IMR-90 (cell line): ENCODE data around the gene BCL2L11. TPM values are rescaled to one million over a fixed set of nuclear protein-coding genes. Genes with fewer than 3 reads are reported as not detected.

Source experiments
- ATAC-seq: fragments of 200-7000 bp; cut with Tn5 transposase; 2 replicates; pipeline ENCODE4 v1.9.1; 2020; ENCODE audit warnings: low read depth, mild to moderate bottlenecking, moderate library complexity
- BruUV-seq: library from RNA; stranded (reverse); fragments of 400-500 nt; replicated peaks from 2 replicates; lab custom pipeline; 2021; lab: Mats Ljungman, UMichigan
- CTCF ChIA-PET: fragments of 300-600 bp; formaldehyde crosslinking; extraction: SDS; loops from one replicate; lab custom pipeline; 2021; ENCODE audit warnings: antibody characterized with exemption; lab: Yijun Ruan, JAX
- POLR2A ChIA-PET: fragments of 300-600 bp; sonication (Branson Sonifier 250); formaldehyde crosslinking; loops from one replicate; lab custom pipeline; 2022; ENCODE audit warnings: antibody characterized with exemption; ENCODE audit not compliant: unreplicated experiment; lab: Charles Lee
- DNase-seq: peaks from one replicate; pipeline ENCODE4 v3.0.0; 2013
- H2AFZ ChIP-seq: replicated peaks from 2 replicates; pipeline ENCODE3; 2013; ENCODE audit warnings: low read length, mild to moderate bottlenecking; ENCODE audit not compliant: poor library complexity
- H2AK5ac ChIP-seq: 2 replicates; pipeline ENCODE4 v1.6.1; 2013; ENCODE audit warnings: low read depth, low read length, inconsistent platforms
- H2AK9ac ChIP-seq: replicated peaks from 2 replicates; pipeline ENCODE3; 2013; ENCODE audit warnings: mild to moderate bottlenecking, low read depth, low read length, moderate library complexity; ENCODE audit not compliant: poor library complexity
- H2BK120ac ChIP-seq: 2 replicates; pipeline ENCODE4 v1.6.1; 2013; ENCODE audit warnings: low read depth, low read length, inconsistent platforms
- H2BK15ac ChIP-seq: 3 replicates; pipeline ENCODE4 v1.6.1; 2013; ENCODE audit warnings: low read depth, low read length, inconsistent platforms
- H2BK20ac ChIP-seq: 2 replicates; pipeline ENCODE4 v1.6.1; 2013; ENCODE audit warnings: low read depth, mild to moderate bottlenecking, inconsistent platforms, low read length, moderate library complexity
- H2BK5ac ChIP-seq: 2 replicates; pipeline ENCODE4 v1.6.1; 2013; ENCODE audit warnings: mild to moderate bottlenecking, low read depth, low read length, inconsistent platforms; ENCODE audit not compliant: poor library complexity, severe bottlenecking
- H3K14ac ChIP-seq: replicated peaks from 2 replicates; pipeline ENCODE4 v1.6.1; 2013; ENCODE audit warnings: low read depth, low read length, inconsistent platforms
- H3K18ac ChIP-seq: 2 replicates; pipeline ENCODE4 v1.6.1; 2013; ENCODE audit warnings: low read depth, low read length, control low read depth
- H3K23ac ChIP-seq: 2 replicates; pipeline ENCODE4 v1.6.1; 2013; ENCODE audit warnings: low read depth, low read length, inconsistent platforms
- H3K27ac ChIP-seq: 2 replicates; pipeline ENCODE4 v1.5.1; 2013; ENCODE audit warnings: mild to moderate bottlenecking, control low read depth, low read length; ENCODE audit not compliant: insufficient read depth
- H3K27me3 ChIP-seq: 2 replicates; pipeline ENCODE4 v1.6.1; 2013; ENCODE audit warnings: low read length; ENCODE audit not compliant: control insufficient read depth, insufficient read depth
- H3K36me3 ChIP-seq: 2 replicates; pipeline ENCODE4 v1.6.1; 2013; ENCODE audit warnings: low read length, mixed read lengths; ENCODE audit not compliant: control insufficient read depth, insufficient read depth
- H3K4ac ChIP-seq: 2 replicates; pipeline ENCODE4 v1.6.1; 2013; ENCODE audit warnings: low read depth, low read length, inconsistent platforms
- H3K4me1 ChIP-seq: 2 replicates; pipeline ENCODE4 v1.6.1; 2013; ENCODE audit warnings: low read length, mixed read lengths; ENCODE audit not compliant: control insufficient read depth, insufficient read depth
- H3K4me2 ChIP-seq: 2 replicates; pipeline ENCODE4 v1.6.1; 2013; ENCODE audit warnings: low read depth, mild to moderate bottlenecking, control low read depth, low read length, moderate library complexity
- H3K4me3 ChIP-seq: 2 replicates; pipeline ENCODE4 v1.5.1; 2013; ENCODE audit warnings: low read depth, mild to moderate bottlenecking, control low read depth, low read length, moderate library complexity; ENCODE audit not compliant: insufficient read depth
- H3K56ac ChIP-seq: 2 replicates; pipeline ENCODE4 v1.6.1; 2013; ENCODE audit warnings: low read length, inconsistent platforms; ENCODE audit not compliant: insufficient read depth; ENCODE audit errors: extremely low read depth
- H3K79me1 ChIP-seq, 2 experiments: 2 replicates each; pipeline ENCODE4 v1.6.1; 2013; ENCODE audit warnings: low read length in 2 of 2, inconsistent platforms in 1 of 2, low read depth in 1 of 2
- H3K9ac ChIP-seq: 2 replicates; pipeline ENCODE4 v1.6.1; 2013; ENCODE audit warnings: low read depth, low read length, control low read depth
- H3K9me1 ChIP-seq: 2 replicates; pipeline ENCODE4 v1.6.1; 2013; ENCODE audit warnings: low read length, inconsistent platforms; ENCODE audit not compliant: insufficient read depth
- H3K9me3 ChIP-seq: 2 replicates; pipeline ENCODE4 v1.6.1; 2013; ENCODE audit warnings: low read length; ENCODE audit not compliant: control insufficient read depth, insufficient read depth
- H4K20me1 ChIP-seq: 2 replicates; pipeline ENCODE4 v1.6.1; 2013; ENCODE audit warnings: low read length, inconsistent platforms; ENCODE audit not compliant: insufficient read depth
- H4K5ac ChIP-seq: 2 replicates; pipeline ENCODE4 v1.6.1; 2013; ENCODE audit warnings: mild to moderate bottlenecking, low read depth, low read length, control low read depth
- H4K8ac ChIP-seq, 2 experiments: 2 replicates each; pipeline ENCODE4 v1.6.1; 2013; ENCODE audit warnings: low read depth in 2 of 2, low read length in 2 of 2, control low read depth in 1 of 2, inconsistent platforms in 1 of 2
- H4K91ac ChIP-seq: 2 replicates; pipeline ENCODE4 v1.6.1; 2013; ENCODE audit warnings: low read depth, low read length, inconsistent platforms; ENCODE audit not compliant: insufficient read depth
- BHLHE40 ChIP-seq: fragments of 150-350 bp; IDR thresholded peaks from 2 replicates; pipeline ENCODE4 v1.6.1; 2016; ENCODE audit warnings: mild to moderate bottlenecking, low read depth, low read length
- FOS ChIP-seq: fragments of 150-350 bp; IDR thresholded peaks from 2 replicates; pipeline ENCODE4 v1.6.1; 2016; ENCODE audit warnings: low read depth, low read length
- MAFK ChIP-seq: IDR thresholded peaks from 2 replicates; pipeline ENCODE4 v1.6.1; 2012; ENCODE audit warnings: low read depth, low read length, improper control_type of control experiment
- RFX5 ChIP-seq: IDR thresholded peaks from 2 replicates; pipeline ENCODE4 v1.8.0; 2012; ENCODE audit warnings: low read depth, mild to moderate bottlenecking, low read length, moderate library complexity
- SMC3 ChIP-seq: fragments of 150-350 bp; IDR thresholded peaks from 2 replicates; pipeline ENCODE4 v1.6.1; 2016; ENCODE audit warnings: low read depth, mild to moderate bottlenecking, antibody characterized with exemption, low read length, moderate library complexity
- WGBS, 2 experiments: methylation state at CpG; one replicate each; pipeline versions ENCODE4 v1.1.5 to v1.1.7; 2013; ENCODE audit warnings: missing lambda C conversion rate in 2 of 2; ENCODE audit not compliant: insufficient read length in 1 of 2; ENCODE audit errors: extremely low coverage in 2 of 2; 5-methylcytosine and 5-hydroxymethylcytosine counted together
- dilution Hi-C: fragments of 300-500 bp; cut with HindIII; formaldehyde crosslinking; loops from one replicate; pipeline ENCODE4 v1.14.3; 2018; ENCODE audit warnings: low sequenced_read_pairs; ENCODE audit not compliant: unreplicated experiment
- in situ Hi-C: fragments of 300-500 bp; cut with MboI; formaldehyde crosslinking; loops from 3 replicates; pipeline ENCODE4 v1.14.3; 2019; ENCODE audit warnings: low sequenced_read_pairs, inconsistent platforms, mixed read lengths
- intact Hi-C: fragments of 100-400 bp; cut with micrococcal nuclease; formaldehyde crosslinking; loops from 2 replicates; pipeline ENCODE4 v1.10.0; 2022
- polyA plus RNA-seq, 3 experiments: library from polyadenylated mRNA; depleted of rRNA; stranded (reverse); fragments of >200 nt; gene quantifications; 2 replicates each; pipeline ENCODE4 v1.2.3, GENCODE V29; 2012; ENCODE audit warnings: low replicate concordance in 1 of 3
- total RNA-seq: library from RNA; depleted of rRNA; stranded (reverse); fragments of >200 nt; gene quantifications from 2 replicates; pipeline ENCODE4 v1.2.3, GENCODE V29; 2012
- TF ChIP-seq, protein P1 (sequence below): fragments of 150-350 bp; IDR thresholded peaks from 2 replicates; pipeline ENCODE4 v1.6.1; 2016; ENCODE audit warnings: low read depth, mild to moderate bottlenecking, low read length, moderate library complexity, borderline replicate concordance

BCL2L11 gene
- total and polyA plus RNA-seq, 2 of the 4 experiments (the other 2 are of a cell fraction) = 1.1 to 1.7 TPM

DNA sequence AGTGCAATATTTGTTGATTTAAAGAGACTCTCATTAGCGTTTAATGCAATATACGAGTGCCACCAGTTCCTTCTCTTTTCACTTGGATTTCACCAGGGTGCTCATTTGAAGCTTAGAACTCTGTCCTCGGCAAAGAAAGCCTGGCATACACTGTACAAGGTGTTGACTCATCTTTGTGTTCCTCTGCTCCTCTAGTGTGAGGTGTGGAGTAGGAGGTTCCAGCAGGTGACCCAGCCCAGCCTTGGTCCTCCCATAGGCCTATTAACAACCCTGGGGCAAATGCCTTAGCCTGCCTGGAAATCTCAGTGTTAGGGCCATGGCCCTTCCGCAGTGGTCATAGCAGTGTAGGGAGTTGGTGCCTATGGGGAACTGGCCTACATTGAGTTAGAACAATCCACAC is 20.1 kb downstream of the BCL2L11 start:
- Histone ChIP-seq H3K23ac (no peak overlapping the region), H2AK9ac (no peak overlapping the region), H3K9me1 (no peaks in the 10 kb centered on the region; the same call in 1 of the 2 replicates), H3K4me3 (no peak overlapping the region), H3K14ac (no peak overlapping the region), H3K27ac (no peak overlapping the region), H4K5ac (no peak overlapping the region), H2BK120ac (no peak overlapping the region), H3K36me3 (peaks cover 9% of the 10 kb centered on the region), H2BK15ac (no peak overlapping the region), H3K56ac (no peak overlapping the region), H2BK5ac (no peak overlapping the region), H4K20me1 (peaks cover 8% of the 10 kb centered on the region; the same call in 1 of the 2 replicates), H3K18ac (no peak overlapping the region), H2BK20ac (no peak overlapping the region), H4K91ac (no peak overlapping the region), H2AK5ac (no peak overlapping the region), H3K9ac (no peak overlapping the region), H3K4ac (no peak overlapping the region), H3K9me3 (no peaks in the 10 kb centered on the region), H3K4me2 (no peak overlapping the region), H2AFZ (no peak overlapping the region), H3K27me3 (no peaks in the 10 kb centered on the region; the same call in 1 of the 2 replicates), H4K8ac (no peak overlapping the region), H3K79me1 (no peaks in the 10 kb centered on the region), H3K4me1 (no peaks in the 10 kb centered on the region)
- intact Hi-C loops = no loop called here
- dilution Hi-C loops = no loop called here
- ATAC-seq (no peak), DNase-seq (no peak)
- BruUV-seq = no TSS peak
- POLR2A ChIA-PET = no interaction called here
- CTCF ChIA-PET = no interaction called here
- TF ChIP-seq, protein P1, sequence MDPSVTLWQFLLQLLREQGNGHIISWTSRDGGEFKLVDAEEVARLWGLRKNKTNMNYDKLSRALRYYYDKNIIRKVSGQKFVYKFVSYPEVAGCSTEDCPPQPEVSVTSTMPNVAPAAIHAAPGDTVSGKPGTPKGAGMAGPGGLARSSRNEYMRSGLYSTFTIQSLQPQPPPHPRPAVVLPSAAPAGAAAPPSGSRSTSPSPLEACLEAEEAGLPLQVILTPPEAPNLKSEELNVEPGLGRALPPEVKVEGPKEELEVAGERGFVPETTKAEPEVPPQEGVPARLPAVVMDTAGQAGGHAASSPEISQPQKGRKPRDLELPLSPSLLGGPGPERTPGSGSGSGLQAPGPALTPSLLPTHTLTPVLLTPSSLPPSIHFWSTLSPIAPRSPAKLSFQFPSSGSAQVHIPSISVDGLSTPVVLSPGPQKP = no peak
- no peak for TF ChIP-seq FOS
- no peak for TF ChIP-seq MAFK
- no peak for TF ChIP-seq RFX5
- TF ChIP-seq SMC3 = no peak
- TF ChIP-seq BHLHE40 = no peak
- 100% methylated on average over 2 of the region's 4 CpGs; no CpG with 5 or more reads in 1 of the 2 experiments for WGBS, 2 experiments
- in situ Hi-C loops = no loop called here
